Lower lobe of right lung (tissue), 2 donors: ENCODE measurements around the gene CAP2. TPM values are rescaled to one million over a fixed set of nuclear protein-coding genes. Genes with fewer than 3 reads are reported as not detected.
"Not testable (repeated sequence)": the region's sequence is repeated elsewhere in the genome, so short reads cannot be mapped to it uniquely, and the experiment has no call there.

Experiments used
- ATAC-seq, 2 donors: fragments of 200-7000 bp; cut with Tn5 transposase; one replicate each; pipeline ENCODE4 v1.9.1; 2020 to 2022; ENCODE audit warnings: mild to moderate bottlenecking in 2 of 2, moderate library complexity in 2 of 2
- DNase-seq: peaks from one replicate; pipeline ENCODE4 v3.0.0-alpha.2; 2020
- H3K27ac ChIP-seq: fragments of 200-600 bp; one replicate; pipeline ENCODE4 v1.8.0; 2022
- H3K27me3 ChIP-seq: fragments of 200-600 bp; one replicate; pipeline ENCODE4 v1.8.0; 2022; ENCODE audit warnings: low read depth
- H3K36me3 ChIP-seq: fragments of 200-600 bp; one replicate; pipeline ENCODE4 v1.8.0; 2022; ENCODE audit warnings: mild to moderate bottlenecking
- H3K4me1 ChIP-seq: fragments of 200-600 bp; one replicate; pipeline ENCODE4 v1.8.0; 2022
- H3K4me3 ChIP-seq: fragments of 200-600 bp; one replicate; pipeline ENCODE4 v1.8.0; 2022; ENCODE audit warnings: mild to moderate bottlenecking
- H3K9me3 ChIP-seq: fragments of 200-600 bp; one replicate; pipeline ENCODE4 v1.8.0; 2022
- intact Hi-C: fragments of 100-400 bp; cut with DNase I; formaldehyde crosslinking; loops from one replicate; pipeline ENCODE4 v1.11.0; 2022
- total RNA-seq: library from RNA; stranded (reverse); fragmentation: NEBNext Ultra II Directional; extraction: Animal tissue kit (Norgen Biotek cat#: 25700); gene quantifications from one replicate; pipeline ENCODE4 v1.2.1, GENCODE V29; 2021
- TF ChIP-seq, protein P1 (sequence below): fragments of 200-600 bp; IDR thresholded peaks from one replicate; pipeline ENCODE4 v1.8.0; 2022; ENCODE audit warnings: antibody characterized with exemption, mild to moderate bottlenecking
- donor health status: DM: no; HTN: yes; CAD: no; lungs with severe emphysema.

Gene CAP2
- total RNA-seq, 1 donor from 2014 or later = 4.7 TPM

DNA sequence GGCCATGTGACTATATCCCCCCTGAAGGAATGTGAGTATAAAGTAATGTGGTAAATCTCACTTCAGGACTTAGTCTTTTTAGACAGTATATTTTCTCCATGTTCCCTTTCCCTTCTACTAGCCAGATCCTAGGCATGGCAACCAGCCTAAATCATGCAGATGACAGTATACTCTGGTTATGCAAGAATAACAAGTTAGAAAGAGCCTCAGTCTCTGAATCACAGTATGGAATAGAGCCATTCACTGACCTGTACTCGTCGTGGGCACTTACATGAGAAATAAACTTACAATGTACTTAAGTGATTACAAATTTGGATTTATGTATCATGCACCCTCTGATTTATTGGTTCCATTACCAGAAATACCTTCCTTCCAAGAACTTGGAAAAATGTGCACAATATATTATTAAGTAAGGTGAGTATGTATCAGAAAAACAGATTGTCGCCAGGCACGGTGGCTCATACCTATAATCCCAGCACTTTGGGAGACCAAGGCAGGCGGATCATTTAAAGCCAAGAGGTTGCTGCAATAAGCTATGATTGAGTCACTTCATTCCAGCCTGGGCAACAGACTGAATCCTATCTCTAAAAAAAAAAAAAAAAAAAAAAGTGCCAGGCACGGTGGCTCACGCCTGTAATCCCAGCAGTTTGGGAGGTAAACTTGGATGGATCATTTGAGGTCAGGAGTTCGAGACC is 181.6 kb downstream of the CAP2 start:
- intact Hi-C loops = no loop called here
- no peaks in the 10 kb centered on the region for H3K4me1 ChIP-seq
- H3K27ac ChIP-seq = no peak overlapping the region
- no peaks in the 10 kb centered on the region for H3K36me3 ChIP-seq
- H3K4me3 ChIP-seq = no peak overlapping the region
- TF ChIP-seq, protein P1, sequence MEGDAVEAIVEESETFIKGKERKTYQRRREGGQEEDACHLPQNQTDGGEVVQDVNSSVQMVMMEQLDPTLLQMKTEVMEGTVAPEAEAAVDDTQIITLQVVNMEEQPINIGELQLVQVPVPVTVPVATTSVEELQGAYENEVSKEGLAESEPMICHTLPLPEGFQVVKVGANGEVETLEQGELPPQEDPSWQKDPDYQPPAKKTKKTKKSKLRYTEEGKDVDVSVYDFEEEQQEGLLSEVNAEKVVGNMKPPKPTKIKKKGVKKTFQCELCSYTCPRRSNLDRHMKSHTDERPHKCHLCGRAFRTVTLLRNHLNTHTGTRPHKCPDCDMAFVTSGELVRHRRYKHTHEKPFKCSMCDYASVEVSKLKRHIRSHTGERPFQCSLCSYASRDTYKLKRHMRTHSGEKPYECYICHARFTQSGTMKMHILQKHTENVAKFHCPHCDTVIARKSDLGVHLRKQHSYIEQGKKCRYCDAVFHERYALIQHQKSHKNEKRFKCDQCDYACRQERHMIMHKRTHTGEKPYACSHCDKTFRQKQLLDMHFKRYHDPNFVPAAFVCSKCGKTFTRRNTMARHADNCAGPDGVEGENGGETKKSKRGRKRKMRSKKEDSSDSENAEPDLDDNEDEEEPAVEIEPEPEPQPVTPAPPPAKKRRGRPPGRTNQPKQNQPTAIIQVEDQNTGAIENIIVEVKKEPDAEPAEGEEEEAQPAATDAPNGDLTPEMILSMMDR = no peak
- no peaks in the 10 kb centered on the region for H3K27me3 ChIP-seq
- no peak for ATAC-seq
- no peak for DNase-seq
- H3K9me3 ChIP-seq = peaks cover 9% of the 10 kb centered on the region

DNA sequence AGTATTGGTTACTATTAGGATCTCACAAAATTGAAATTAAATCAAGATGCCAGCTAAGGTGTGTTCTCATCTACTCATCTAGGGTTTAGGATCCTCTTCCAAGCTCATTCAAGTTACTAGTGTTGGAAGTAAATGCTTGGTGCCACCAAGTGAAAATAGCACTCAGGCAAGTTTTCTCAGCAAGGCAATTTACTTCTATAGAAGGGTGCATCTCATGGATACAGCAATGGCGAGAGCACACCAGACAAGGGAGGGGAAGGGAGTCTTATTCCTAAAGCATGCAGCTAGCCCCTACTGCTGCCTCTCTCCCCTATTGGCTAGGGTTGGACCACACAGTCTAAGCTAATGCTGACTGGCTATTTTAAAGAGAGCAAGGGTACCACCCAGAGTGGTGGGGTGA is 183.7 kb downstream of the CAP2 start:
- Histone ChIP-seq H3K9me3 (peaks cover 9% of the 10 kb centered on the region), H3K4me1 (no peaks in the 10 kb centered on the region), H3K27me3 (no peaks in the 10 kb centered on the region), H3K36me3 (no peaks in the 10 kb centered on the region), H3K27ac (no peak overlapping the region), H3K4me3 (no peak overlapping the region)
- ATAC-seq (no peak), DNase-seq (no peak)
- intact Hi-C loops = no loop called here
- TF ChIP-seq, protein P1 = no peak

DNA sequence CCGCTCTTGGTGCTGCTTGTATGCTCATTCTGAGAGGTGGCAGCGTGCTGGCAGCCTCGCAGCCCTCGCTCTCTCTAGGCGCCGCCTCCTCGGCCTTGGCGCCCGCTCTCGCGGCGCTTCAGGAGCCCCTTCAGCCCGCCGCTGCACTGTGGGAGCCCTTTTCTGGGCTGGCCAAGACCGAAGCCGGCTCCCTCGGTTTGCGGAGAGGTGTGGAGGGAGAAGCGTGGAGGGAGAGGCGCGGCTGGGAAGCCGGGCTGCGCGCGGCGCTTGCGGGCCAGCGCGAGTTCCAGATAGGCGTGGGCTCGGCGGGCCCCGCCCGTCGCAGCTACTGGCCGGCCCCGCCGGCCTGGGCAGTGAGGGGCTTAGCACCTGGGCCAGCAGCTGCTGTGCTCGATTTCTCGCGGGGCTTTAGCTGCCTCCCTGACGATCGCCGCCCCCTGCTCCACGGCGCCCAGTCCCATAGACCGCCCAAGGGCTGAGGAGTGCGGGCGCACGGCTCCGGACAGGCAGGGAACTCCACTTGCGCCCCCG is 187.2 kb downstream of the CAP2 start:
- peaks cover 9% of the 10 kb centered on the region for H3K9me3 ChIP-seq
- DNase-seq = peak; percentile 68
- peak overlapping the region; percentile 25 for H3K27ac ChIP-seq
- no peaks in the 10 kb centered on the region for H3K36me3 ChIP-seq
- intact Hi-C loops = loop anchor here (5.0 to 10.0 kb wide), 2 partner anchors 106 to 423 kb away; no protein-coding TSS in a partner anchor
- peak; percentile 83 to 86 for ATAC-seq
- TF ChIP-seq, protein P1 = no peak
- H3K4me3 ChIP-seq = peak overlapping the region; percentile 60
- H3K27me3 ChIP-seq = no peaks in the 10 kb centered on the region
- H3K4me1 ChIP-seq = peaks cover 16% of the 10 kb centered on the region

DNA sequence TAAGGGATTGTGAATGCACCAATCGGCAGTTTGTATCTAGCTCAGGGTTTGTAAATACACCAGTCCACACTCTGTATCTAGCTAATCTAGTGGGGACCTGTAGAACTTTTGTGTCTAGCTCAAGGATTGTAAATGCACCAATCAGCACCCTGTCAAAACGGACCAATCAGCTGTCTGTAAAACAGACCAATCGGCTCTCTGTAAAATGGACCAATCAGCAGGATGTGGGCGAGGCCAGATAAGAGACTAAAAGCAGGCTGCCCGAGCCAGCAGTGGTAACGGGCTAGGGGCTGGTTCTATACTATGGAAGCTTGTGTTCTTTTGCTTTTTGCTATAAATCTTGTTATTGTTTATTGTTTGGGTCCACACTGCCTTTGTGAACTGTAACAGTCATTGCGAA is 187.9 kb downstream of the CAP2 start:
- not testable (repeated sequence) for H3K36me3 ChIP-seq, ATAC-seq, H3K27ac ChIP-seq, H3K4me3 ChIP-seq, H3K9me3 ChIP-seq, H3K27me3 ChIP-seq, DNase-seq
- peaks cover 22% of the 10 kb centered on the region for H3K4me1 ChIP-seq
- intact Hi-C loops = loop anchor here (5.0 to 10.0 kb wide), 2 partner anchors 106 to 424 kb away; no protein-coding TSS in a partner anchor

DNA sequence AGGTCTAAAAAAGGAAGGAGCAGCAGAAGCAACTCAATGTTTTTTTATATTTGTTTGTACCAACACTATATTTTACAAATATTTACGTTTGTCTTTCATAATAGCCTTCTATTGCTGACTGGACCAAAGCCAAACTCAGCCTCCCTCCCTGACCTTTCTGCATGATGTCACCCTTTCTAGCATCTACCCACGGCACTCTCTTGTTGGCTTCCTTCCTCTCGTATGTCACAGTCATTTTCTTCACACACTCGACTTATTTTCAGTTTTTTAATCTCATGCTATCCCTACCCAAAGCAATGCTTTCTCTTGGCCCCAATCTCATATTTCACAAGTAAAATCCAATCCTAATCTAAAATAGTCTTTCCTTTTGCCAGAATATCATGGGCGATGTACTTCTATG is 190.4 kb downstream of the CAP2 start:
- TF ChIP-seq, protein P1 = no peak
- Histone ChIP-seq H3K9me3 (no peaks in the 10 kb centered on the region), H3K4me3 (no peak overlapping the region), H3K4me1 (peaks cover 22% of the 10 kb centered on the region), H3K36me3 (no peaks in the 10 kb centered on the region), H3K27me3 (no peaks in the 10 kb centered on the region), H3K27ac (peak overlapping the region; percentile 33)
- DNase-seq = no peak
- ATAC-seq = peak in 1 of 2 donors; percentile 24
- intact Hi-C loops = loop anchor here (5.0 to 10.0 kb wide), 2 partner anchors 109 to 427 kb away; no protein-coding TSS in a partner anchor

DNA sequence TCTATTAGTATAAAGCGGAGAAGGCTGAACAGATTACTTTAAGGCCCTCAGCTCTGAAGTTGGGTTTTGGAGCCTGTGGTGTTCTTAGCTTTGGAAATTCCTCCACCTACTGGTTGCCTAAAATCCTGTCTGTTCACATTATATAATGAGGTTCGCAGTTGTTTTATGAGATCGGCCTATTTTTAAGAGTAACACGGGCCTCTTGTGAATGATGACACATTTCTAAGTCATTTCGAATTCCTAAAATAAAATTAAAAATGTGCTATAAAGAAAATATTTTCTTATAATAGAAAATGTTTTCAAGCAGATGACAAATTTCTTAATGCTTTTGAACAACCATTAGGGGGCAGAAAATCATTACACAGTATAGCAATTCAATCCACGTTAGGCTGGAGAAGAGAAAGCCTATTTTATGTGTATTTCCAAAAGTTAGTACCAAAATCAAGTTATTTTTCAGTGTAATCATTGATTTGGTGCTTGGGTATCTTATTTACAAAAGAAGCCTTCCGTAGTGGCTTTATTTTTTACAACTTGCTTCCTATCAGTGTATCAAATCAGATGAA is 190.9 kb downstream of the CAP2 start:
- intact Hi-C loops = loop anchor here (5.0 to 10.0 kb wide), 2 partner anchors 110 to 427 kb away; no protein-coding TSS in a partner anchor
- DNase-seq = no peak
- peak overlapping the region; percentile 33 for H3K27ac ChIP-seq
- peak; percentile 73 to 83 for ATAC-seq
- no peaks in the 10 kb centered on the region for H3K36me3 ChIP-seq
- no peak overlapping the region for H3K4me3 ChIP-seq
- no peaks in the 10 kb centered on the region for H3K27me3 ChIP-seq
- H3K4me1 ChIP-seq = peaks cover 22% of the 10 kb centered on the region
- no peaks in the 10 kb centered on the region for H3K9me3 ChIP-seq
- TF ChIP-seq, protein P1 = peak; percentile 75
